OCI-LY3 (cell line): ENCODE data around the gene CD6.

Experiments used
- CTCF ChIP-seq: fragments of 200-600, 300-600 bp; sonication (generic); IDR thresholded peaks from 2 replicates; pipeline ENCODE4 v1.5.1; 2014; ENCODE audit warnings: antibody characterized with exemption, low read length, low read depth
- EZH2phosphoT487 ChIP-seq: fragments of 200-600 bp; shearing (Covaris generic); IDR thresholded peaks from 2 replicates; pipeline ENCODE4 v1.6.1; 2018; ENCODE audit warnings: antibody characterized with exemption, mixed run types, low read depth

- TF ChIP-seq EZH2phosphoT487: no peak
- TF ChIP-seq CTCF: no peak
Observed at GRCh38 chr11:60953781-60954180, 17.7 kb upstream of the CD6 start.
